ENCODE data around the gene TRAF5.

Gene TRAF5

DNA sequence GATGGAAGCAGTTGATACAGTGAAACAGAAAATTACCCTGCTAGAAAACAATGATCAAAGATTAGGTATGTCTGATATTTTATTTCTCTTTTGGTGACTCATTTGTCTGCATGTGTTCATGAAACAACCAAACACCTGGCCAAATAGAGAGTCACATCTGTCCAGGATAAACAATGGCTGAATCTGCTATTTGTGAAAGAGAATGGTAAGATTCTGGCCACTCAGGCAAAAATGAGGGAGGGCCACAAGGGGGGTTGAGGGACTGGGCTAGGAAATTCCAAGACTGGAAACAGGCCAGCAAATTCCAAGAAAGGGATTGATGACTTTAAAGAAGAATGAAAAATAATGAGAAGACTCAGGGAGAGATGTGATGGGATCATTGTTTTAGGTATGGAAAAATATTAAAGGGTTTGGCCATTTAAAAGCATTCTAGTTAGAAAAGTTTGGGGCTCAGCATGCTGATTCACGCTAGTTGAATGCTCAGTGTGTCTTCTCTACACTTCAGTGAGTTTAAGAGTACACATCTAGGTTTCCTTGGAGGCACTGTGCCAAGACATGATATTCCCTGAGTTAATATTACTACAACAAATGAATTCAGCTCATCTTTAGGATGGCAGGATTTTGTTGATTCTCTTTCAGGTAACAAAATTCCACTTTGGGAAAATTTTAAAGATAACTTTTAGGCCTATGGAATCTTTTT is 44.9 kb downstream of the TRAF5 start:
- DNase-seq (ENCODE audit: extremely low read depth, low read depth), result no peak
- TF ChIP-seq, protein P1, sequence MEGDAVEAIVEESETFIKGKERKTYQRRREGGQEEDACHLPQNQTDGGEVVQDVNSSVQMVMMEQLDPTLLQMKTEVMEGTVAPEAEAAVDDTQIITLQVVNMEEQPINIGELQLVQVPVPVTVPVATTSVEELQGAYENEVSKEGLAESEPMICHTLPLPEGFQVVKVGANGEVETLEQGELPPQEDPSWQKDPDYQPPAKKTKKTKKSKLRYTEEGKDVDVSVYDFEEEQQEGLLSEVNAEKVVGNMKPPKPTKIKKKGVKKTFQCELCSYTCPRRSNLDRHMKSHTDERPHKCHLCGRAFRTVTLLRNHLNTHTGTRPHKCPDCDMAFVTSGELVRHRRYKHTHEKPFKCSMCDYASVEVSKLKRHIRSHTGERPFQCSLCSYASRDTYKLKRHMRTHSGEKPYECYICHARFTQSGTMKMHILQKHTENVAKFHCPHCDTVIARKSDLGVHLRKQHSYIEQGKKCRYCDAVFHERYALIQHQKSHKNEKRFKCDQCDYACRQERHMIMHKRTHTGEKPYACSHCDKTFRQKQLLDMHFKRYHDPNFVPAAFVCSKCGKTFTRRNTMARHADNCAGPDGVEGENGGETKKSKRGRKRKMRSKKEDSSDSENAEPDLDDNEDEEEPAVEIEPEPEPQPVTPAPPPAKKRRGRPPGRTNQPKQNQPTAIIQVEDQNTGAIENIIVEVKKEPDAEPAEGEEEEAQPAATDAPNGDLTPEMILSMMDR (IDR thresholded peaks at IDR 0.05; ENCODE audit: low read depth, low read length), result no peak

DNA sequence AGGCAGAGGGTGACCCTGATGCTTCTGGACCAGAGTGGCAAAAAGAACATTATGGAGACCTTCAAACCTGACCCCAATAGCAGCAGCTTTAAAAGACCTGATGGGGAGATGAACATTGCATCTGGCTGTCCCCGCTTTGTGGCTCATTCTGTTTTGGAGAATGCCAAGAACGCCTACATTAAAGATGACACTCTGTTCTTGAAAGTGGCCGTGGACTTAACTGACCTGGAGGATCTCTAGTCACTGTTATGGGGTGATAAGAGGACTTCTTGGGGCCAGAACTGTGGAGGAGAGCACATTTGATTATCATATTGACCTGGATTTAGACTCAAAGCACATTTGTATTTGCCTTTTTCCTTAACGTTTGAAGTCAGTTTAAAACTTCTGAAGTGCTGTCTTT is 45.8 kb downstream of the TRAF5 start:
- no peak for DNase-seq (ENCODE audit: extremely low read depth, low read depth)
- TF ChIP-seq, protein P1 (IDR thresholded peaks at IDR 0.05; ENCODE audit: low read depth, low read length), result no peak

DNA sequence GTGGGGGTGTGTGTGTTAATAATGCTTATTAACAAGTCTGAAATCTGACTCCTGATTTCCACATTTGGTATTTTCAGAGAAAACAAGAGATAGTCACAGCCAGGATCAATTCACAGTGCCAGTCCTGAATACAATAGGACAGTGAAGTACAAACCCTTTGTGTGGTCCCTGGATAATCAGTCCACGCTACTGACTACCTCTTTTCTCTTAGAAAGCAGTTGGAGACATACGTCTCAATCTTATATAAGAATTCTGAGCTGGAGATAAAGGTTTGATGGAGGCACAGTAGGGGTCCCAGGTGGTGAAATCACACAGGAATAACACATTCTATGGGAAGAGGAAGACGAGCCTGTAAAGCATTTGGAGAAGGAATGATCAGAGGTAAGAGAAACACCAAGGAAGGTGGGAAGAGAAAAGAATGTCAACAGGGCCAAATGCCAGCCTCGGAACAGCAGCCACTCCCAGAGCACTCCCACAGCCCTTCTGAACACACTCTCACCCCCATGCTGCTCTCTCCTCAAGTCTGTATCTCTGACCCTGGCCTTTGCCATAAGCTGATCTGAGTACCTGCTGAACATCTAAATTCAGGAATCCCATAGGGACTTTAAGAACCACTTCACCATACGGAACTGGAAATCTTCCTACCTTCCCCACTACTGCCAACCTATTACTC is 48.6 kb downstream of the TRAF5 start:
- TF ChIP-seq, protein P1 (IDR thresholded peaks at IDR 0.05; ENCODE audit: low read depth, low read length), result no peak
- no peak for DNase-seq (ENCODE audit: extremely low read depth, low read depth)

DNA sequence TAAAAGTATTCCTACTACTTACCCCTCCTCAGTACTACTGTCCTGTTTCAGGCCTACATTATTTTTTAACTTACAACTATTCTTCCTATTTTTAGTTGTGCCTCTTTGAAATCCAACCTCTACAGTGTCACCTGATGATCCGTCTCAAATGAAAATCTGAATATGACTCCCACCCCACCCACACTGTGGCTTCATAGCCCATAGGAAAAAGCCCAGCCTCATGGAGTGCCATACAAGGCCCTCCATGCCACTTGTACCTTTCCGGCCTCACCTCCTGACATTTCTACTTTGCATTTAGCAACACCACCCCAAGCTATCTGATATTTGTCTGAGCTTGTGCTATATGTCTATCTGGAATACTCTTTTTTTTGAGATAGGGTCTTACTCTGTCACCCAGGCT is 49.3 kb downstream of the TRAF5 start:
- no peak for DNase-seq (ENCODE audit: extremely low read depth, low read depth)
- TF ChIP-seq, protein P1 (IDR thresholded peaks at IDR 0.05; ENCODE audit: low read depth, low read length), result no peak

DNA sequence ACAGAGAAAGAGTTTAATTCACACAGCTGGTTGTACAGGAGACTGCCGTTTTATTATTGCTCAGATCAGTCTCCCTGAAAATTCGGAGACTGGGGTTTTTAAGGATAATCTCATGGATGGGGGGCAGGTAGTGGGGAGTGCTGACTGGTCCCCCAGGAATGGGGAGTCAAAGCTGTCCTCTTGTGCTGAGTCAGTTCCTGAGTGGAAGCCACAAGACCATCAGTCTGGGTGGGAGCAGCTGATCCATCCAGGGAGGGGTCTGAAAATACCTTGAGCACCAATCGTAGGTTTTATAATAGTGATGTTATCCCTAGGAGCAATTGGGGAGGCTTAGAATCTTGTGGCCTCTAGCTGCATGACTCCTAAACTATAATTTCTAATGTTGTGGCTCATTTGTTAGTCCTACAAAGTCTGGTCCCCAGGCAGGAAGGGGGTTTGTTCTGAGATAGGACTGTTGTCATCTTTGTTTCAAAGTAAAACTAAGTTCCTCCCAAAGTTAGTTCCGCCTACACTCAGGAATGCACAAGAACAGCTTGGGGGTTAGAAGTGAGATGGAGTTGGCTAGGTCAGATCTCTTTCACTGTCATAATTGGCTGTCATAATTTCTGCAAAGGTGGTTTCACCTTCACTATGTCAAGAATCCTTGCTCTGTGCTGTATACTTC is 50.3 kb downstream of the TRAF5 start:
- TF ChIP-seq, protein P1 (IDR thresholded peaks at IDR 0.05; ENCODE audit: low read depth, low read length), result no peak
- no peak for DNase-seq (ENCODE audit: extremely low read depth, low read depth)

DNA sequence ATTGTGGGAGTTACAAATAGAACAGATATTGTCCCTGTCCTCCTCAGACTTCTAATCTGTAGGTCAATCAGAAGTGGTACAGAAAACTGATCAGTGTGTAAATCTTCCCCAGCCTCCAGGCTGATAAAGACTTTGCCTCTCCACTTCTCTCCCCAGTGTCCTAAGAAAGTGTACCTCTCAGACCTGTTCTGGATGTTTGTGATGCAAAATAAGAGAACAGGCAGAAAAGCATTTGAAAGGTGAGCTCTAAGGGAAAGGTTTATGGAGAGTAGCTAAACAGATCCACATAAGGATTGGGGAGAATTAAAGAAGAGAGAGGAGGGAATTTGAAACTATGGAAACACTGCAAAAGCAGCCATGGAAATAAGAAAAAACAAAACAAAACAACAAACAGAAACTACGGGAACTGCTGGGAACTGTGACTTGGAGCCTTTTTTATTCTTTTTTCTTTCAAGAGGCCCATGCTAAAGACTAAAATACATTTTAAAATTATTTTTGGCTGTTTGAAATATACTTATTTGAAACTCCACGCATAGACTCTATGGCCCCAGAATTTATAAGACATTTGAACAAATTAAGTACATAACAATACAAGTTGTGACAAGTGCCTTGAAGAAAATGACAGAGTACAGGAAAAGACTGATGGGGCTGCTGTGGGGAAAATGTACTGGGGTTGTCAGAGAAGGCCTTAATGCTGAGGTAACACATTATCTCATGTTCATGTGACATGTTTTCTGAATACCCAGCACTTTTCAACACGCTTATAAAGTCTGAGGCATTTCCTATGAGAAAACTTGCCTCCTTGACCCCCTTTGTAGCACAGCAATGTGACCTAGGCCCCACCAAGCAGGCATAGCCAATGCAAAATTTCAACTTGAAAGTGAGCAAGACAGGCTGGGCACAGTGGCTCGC is 51.2 kb downstream of the TRAF5 start:
- no peak for DNase-seq (ENCODE audit: extremely low read depth, low read depth)
- TF ChIP-seq, protein P1 (IDR thresholded peaks at IDR 0.05; ENCODE audit: low read depth, low read length), result no peak

Data from AG09319 (cell line).